Aorta (tissue), 5 donors: ENCODE measurements around the gene DOCK3. TPM values are rescaled to one million over a fixed set of nuclear protein-coding genes. Genes with fewer than 3 reads are reported as not detected.

Source experiments
- ATAC-seq: fragments of 200-7000 bp; cut with Tn5 transposase; one replicate; pipeline ENCODE4 v1.9.1; 2022; ENCODE audit warnings: moderate library complexity; ENCODE audit not compliant: low FRiP score
- DNase-seq, 2 donors: peaks; one replicate each; pipeline ENCODE4 v3.0.0-alpha.2; 2020
- H3K27ac ChIP-seq, 2 donors: one replicate each; pipeline ENCODE4 v1.5.1; 2013; ENCODE audit warnings: low read length in 2 of 2, mild to moderate bottlenecking in 2 of 2, moderate library complexity in 2 of 2, control low read depth in 1 of 2, inconsistent platforms in 1 of 2, low read depth in 1 of 2
- H3K27me3 ChIP-seq, 2 donors: one replicate each; pipeline ENCODE4 v1.6.1; 2013; ENCODE audit warnings: control low read depth in 1 of 2, low read length in 1 of 2, mild to moderate bottlenecking in 1 of 2, moderate library complexity in 1 of 2; ENCODE audit not compliant: insufficient read depth in 2 of 2, control insufficient read depth in 1 of 2
- H3K36me3 ChIP-seq, 2 donors: one replicate each; pipeline ENCODE4 v1.6.1; 2013; ENCODE audit warnings: control low read depth in 1 of 2, low read length in 1 of 2, mild to moderate bottlenecking in 1 of 2; ENCODE audit not compliant: insufficient read depth in 2 of 2, control insufficient read depth in 1 of 2
- H3K4me1 ChIP-seq, 2 donors: one replicate each; pipeline ENCODE4 v1.6.1; 2013; ENCODE audit warnings: low read length in 2 of 2, control low read depth in 1 of 2, mild to moderate bottlenecking in 1 of 2, moderate library complexity in 1 of 2; ENCODE audit not compliant: insufficient read depth in 2 of 2, control insufficient read depth in 1 of 2
- H3K4me3 ChIP-seq, 2 donors: one replicate each; pipeline ENCODE4 v1.5.1; 2013; ENCODE audit warnings: low read length in 2 of 2, control low read depth in 1 of 2, mild to moderate bottlenecking in 1 of 2
- H3K9me3 ChIP-seq: one replicate; pipeline ENCODE4 v1.6.1; 2013; ENCODE audit warnings: mild to moderate bottlenecking, low read length; ENCODE audit not compliant: control insufficient read depth
- WGBS, 2 donors: extraction: QIAGEN DNeasy Blood & Tissue Kit; methylation state at CpG; one replicate each; pipeline ENCODE4 v1.1.7; 2013; 5-methylcytosine and 5-hydroxymethylcytosine counted together
- intact Hi-C, 2 donors: fragments of 100-400 bp; cut with DNase I; formaldehyde crosslinking; loops; one replicate each; pipeline versions ENCODE4 v1.14.2 to v1.15.0; 2022
- microRNA-seq, 2 donors: library from miRNA; unstranded; fragments of <30 nt; microRNA quantifications; one replicate each; pipeline ENCODE4 v1.2.0, GENCODE V29; 2020
- polyA plus RNA-seq, 2 donors: library from polyadenylated mRNA; stranded (reverse); fragments of 200-250 nt; gene quantifications; one replicate each; pipeline ENCODE4 v1.2.3, GENCODE V29; 2013
- total RNA-seq, 2 donors: library from RNA; stranded (reverse); fragmentation: NEBNext Ultra II Directional; extraction: Animal tissue kit (Norgen Biotek cat#: 25700); gene quantifications; one replicate each; pipeline ENCODE4 v1.2.1, GENCODE V29; 2021
- donor health status: healthy with polysubstance abuse.
- donor health status: Bipolar disorder and iron deficiency.
- donor health status: DM: no; HTN: no; CAD: no.
- donor health status: DM: no; HTN: no; CAD: no.
- donor health status: DM: yes; HTN: yes; CAD: no.

The DOCK3 gene
- total and polyA plus RNA-seq, 4 donors: 0.31 to 0.97 (median 0.55) TPM

GRCh38 chr3:51426921-51427320, 752.2 kb downstream of the DOCK3 start:
- ATAC-seq (no peak), DNase-seq (no peak)
- 89 to 90% methylated on average over 4 of the region's 4 CpGs for WGBS, 2 donors
- Histone ChIP-seq H3K4me1 (no peaks in the 10 kb centered on the region), H3K36me3 (peaks cover 0 to 3% of the 10 kb centered on the region in 2 donors), H3K27me3 (no peaks in the 10 kb centered on the region), H3K27ac (no peak overlapping the region), H3K4me3 (no peak overlapping the region), H3K9me3 (no peaks in the 10 kb centered on the region)
- intact Hi-C loops: no loop called here

GRCh38 chr3:51429138-51429537, 754.4 kb downstream of the DOCK3 start:
- Histone ChIP-seq H3K36me3 (peaks cover 0 to 3% of the 10 kb centered on the region in 2 donors), H3K4me3 (no peak overlapping the region), H3K27ac (no peak overlapping the region), H3K4me1 (no peaks in the 10 kb centered on the region), H3K9me3 (no peaks in the 10 kb centered on the region), H3K27me3 (no peaks in the 10 kb centered on the region)
- 94 to 96% methylated on average over 3 of the region's 3 CpGs for WGBS, 2 donors
- DNase-seq: no peak
- intact Hi-C loops: no loop called here
- ATAC-seq: no peak

Small RNAs within 50 kb of the gene (microRNA-seq; reads per million reads assigned to microRNA genes)
- gene MIR4787: 0.99 to 3.6 reads per million in 2 donors

Other genes with a start within 250 kb of the DOCK3 start
- 1 to 10 TPM; 2.7 to 3.2 TPM for gene CACNA2D2, start 171.3 kb upstream of the DOCK3 start, total RNA-seq
- gene CACNA2D2, start 171.3 kb upstream of the DOCK3 start, polyA plus RNA-seq: 1 to 10 TPM in 1 of 2 donors, under 1 TPM in 1; 0.75 to 1.7 TPM
- gene C3orf18, start 107.2 kb upstream of the DOCK3 start, total RNA-seq: 10 to 100 TPM in 1 of 2 donors, 1 to 10 TPM in 1; 8.8 to 15.9 TPM
- gene C3orf18, start 107.2 kb upstream of the DOCK3 start, polyA plus RNA-seq: 10 to 100 TPM; 16.4 to 18.0 TPM
- gene HEMK1, start 105.4 kb upstream of the DOCK3 start, total RNA-seq: 10 to 100 TPM; 12.0 to 21.3 TPM
- 10 to 100 TPM; 11.0 to 18.3 TPM for gene HEMK1, start 105.4 kb upstream of the DOCK3 start, polyA plus RNA-seq
- gene CISH, start 63.2 kb upstream of the DOCK3 start, total RNA-seq: 10 to 100 TPM in 1 of 2 donors, 1 to 10 TPM in 1; 8.3 to 10.1 TPM
- gene CISH, start 63.2 kb upstream of the DOCK3 start, polyA plus RNA-seq: 1 to 10 TPM; 1.5 to 3.6 TPM
- 10 to 100 TPM; 23.7 to 24.8 TPM for gene MAPKAPK3, start 57.8 kb upstream of the DOCK3 start, total RNA-seq
- gene MAPKAPK3, start 57.8 kb upstream of the DOCK3 start, polyA plus RNA-seq: 10 to 100 TPM; 13.0 to 18.3 TPM